ENCODE data around the gene DMTF1. TPM values are rescaled to one million over a fixed set of nuclear protein-coding genes. Genes with fewer than 3 reads are reported as not detected.
A peak's percentile ranks its signal among the peaks of the same experiment; 100 is the strongest.

Gene DMTF1, protein sequence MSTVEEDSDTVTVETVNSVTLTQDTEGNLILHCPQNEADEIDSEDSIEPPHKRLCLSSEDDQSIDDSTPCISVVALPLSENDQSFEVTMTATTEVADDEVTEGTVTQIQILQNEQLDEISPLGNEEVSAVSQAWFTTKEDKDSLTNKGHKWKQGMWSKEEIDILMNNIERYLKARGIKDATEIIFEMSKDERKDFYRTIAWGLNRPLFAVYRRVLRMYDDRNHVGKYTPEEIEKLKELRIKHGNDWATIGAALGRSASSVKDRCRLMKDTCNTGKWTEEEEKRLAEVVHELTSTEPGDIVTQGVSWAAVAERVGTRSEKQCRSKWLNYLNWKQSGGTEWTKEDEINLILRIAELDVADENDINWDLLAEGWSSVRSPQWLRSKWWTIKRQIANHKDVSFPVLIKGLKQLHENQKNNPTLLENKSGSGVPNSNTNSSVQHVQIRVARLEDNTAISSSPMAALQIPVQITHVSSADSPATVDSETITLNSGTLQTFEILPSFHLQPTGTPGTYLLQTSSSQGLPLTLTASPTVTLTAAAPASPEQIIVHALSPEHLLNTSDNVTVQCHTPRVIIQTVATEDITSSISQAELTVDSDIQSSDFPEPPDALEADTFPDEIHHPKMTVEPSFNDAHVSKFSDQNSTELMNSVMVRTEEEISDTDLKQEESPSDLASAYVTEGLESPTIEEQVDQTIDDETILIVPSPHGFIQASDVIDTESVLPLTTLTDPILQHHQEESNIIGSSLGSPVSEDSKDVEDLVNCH
- total RNA-seq (100 to 1,000 TPM in 6 of 7 donors, 10 to 100 TPM in 1; 95.5 to 190 (median 128) TPM), polyA plus RNA-seq (10 to 100 TPM; 23.2 to 32.4 (median 31.7) TPM)
- long read RNA-seq, donor 1, transcript DMTF1-229 (1 exons, 2,370 nt) = major isoform, 60 of 67 reads
- long read RNA-seq, donor 1, partial matches to known transcripts = 0 of 67 reads
- long read RNA-seq, donor 1, other reads (novel, unspliced or antisense) = 0 of 67 reads
- long read RNA-seq, donor 2, transcript DMTF1-229 (1 exons, 2,370 nt) = major isoform, 40 of 42 reads
- long read RNA-seq, donor 2, partial matches to known transcripts = 0 of 42 reads
- long read RNA-seq, donor 2, other reads (novel, unspliced or antisense) = 0 of 42 reads

DNA sequence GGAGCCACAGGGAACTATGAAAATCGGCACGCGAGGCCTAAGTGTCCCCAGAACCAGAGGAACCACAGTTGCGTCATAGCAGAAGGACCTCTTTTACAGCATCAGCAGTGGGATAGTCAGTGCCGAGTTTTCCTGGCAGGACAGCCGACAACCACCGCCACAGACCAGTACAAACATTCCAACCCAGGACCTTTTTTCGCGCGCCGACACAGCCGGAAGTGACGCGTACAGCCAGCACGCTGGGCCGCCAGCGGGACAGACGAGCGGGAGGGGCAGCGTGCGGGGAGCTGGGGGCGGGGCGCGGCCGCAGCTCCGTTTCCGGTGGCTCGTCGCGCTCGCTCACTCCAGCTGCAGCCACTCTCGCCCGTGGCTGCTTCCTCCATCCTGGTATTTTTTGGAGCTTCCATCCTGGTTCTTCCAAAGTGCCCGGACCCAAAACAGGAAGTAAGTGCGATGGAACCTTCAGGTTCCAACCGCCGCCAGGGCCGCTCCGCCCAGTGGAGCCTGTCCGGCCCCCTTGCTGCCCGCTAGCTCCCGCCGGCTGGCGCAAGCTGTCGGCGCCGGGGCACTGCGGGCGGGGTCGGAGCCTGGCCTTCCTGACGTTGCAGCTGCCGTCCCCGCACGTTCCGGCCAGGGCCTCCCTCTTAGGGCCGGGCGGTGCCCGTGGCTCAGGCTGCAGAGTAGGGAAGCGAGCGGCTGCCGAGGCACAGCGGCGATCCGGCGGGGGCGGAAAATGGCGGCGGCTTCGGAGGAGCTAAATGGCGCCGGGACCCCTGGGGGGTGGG lies at the start of gene DMTF1:
Gene DMTF1, plus strand, starts transcription at position 342 of the 785 bp plus-strand sequence. CDS start 12,489 bp downstream, outside the sequence.
- Histone ChIP-seq H3K27ac (peak within 1 kb of the TSS; percentile 92 to 99 (median 98)), H3K4me1 (peaks cover 29 to 57% (median 49%) of the 10 kb centered on the region in 6 donors), H3K4me3 (peak within 1 kb of the TSS; percentile 54 to 96 (median 86)), H3K36me3 (no peaks in the 10 kb centered on the region), H3K27me3 (replicated peaks in 1 of 7) (no peaks in the 10 kb centered on the region), H3K9me3 (no peaks in the 10 kb centered on the region)
- peak; percentile 26 to 42 (median 32) for TF ChIP-seq POLR2A (IDR thresholded peaks at IDR 0.05)
- TF ChIP-seq, protein P1, sequence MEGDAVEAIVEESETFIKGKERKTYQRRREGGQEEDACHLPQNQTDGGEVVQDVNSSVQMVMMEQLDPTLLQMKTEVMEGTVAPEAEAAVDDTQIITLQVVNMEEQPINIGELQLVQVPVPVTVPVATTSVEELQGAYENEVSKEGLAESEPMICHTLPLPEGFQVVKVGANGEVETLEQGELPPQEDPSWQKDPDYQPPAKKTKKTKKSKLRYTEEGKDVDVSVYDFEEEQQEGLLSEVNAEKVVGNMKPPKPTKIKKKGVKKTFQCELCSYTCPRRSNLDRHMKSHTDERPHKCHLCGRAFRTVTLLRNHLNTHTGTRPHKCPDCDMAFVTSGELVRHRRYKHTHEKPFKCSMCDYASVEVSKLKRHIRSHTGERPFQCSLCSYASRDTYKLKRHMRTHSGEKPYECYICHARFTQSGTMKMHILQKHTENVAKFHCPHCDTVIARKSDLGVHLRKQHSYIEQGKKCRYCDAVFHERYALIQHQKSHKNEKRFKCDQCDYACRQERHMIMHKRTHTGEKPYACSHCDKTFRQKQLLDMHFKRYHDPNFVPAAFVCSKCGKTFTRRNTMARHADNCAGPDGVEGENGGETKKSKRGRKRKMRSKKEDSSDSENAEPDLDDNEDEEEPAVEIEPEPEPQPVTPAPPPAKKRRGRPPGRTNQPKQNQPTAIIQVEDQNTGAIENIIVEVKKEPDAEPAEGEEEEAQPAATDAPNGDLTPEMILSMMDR (IDR thresholded peaks at IDR 0.05 in 8 of 11, conservative IDR thresholded peaks at IDR 0.05 in 3 of 11) = peak in 3 of 11 experiments; percentile 26 to 30 (median 28)
- peak; percentile 90 to 96 (median 92) for TF ChIP-seq POLR2AphosphoS5 (IDR thresholded peaks at IDR 0.05)
- peak; percentile 98 for DNase-seq
- intact Hi-C loops (cut with DNase I; ENCODE audit: low total_unique reads) = no loop called here
- 0 to 1% (median 0%) methylated on average over 61 to 71 of the region's 71 CpGs for WGBS, 5 donors

DNA sequence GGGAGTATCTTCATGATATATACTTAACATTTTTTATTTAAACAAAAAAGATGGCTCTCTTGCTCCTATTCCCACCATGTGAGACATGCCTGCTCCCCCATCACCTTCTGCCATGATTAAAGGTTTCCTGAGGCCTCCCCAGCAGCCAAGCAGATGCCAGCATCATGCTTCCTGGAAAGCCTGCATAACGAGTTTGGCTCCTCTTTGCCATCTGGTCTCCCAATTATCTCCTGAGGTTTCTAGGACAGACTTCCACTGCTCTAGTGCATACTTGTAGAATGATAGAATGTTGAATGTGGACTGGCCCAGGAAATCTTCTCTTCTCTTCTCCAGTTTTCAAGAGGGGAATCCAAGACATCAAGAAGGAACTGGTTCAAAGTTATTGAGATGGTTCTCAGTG lies 46.9 kb upstream of the DMTF1 start:
- intact Hi-C loops (cut with DNase I; ENCODE audit: low total_unique reads) = no loop called here
- Histone ChIP-seq H3K27ac (no peak overlapping the region), H3K4me1 (no peaks in the 10 kb centered on the region), H3K9me3 (peaks cover 0 to 3% (median 0%) of the 10 kb centered on the region in 8 donors), H3K4me3 (no peak overlapping the region), H3K27me3 (replicated peaks in 1 of 7) (peaks cover 0 to 4% (median 0%) of the 10 kb centered on the region in 7 donors), H3K36me3 (no peaks in the 10 kb centered on the region)
- WGBS, 5 donors = 55 to 81% (median 79%) methylated on average over 1 of the region's 1 CpG
- TF ChIP-seq POLR2A (IDR thresholded peaks at IDR 0.05) (no peak), POLR2AphosphoS5 (IDR thresholded peaks at IDR 0.05) (no peak)
- TF ChIP-seq, protein P1 (IDR thresholded peaks at IDR 0.05 in 8 of 11, conservative IDR thresholded peaks at IDR 0.05 in 3 of 11) = no peak
- no peak for DNase-seq

DNA sequence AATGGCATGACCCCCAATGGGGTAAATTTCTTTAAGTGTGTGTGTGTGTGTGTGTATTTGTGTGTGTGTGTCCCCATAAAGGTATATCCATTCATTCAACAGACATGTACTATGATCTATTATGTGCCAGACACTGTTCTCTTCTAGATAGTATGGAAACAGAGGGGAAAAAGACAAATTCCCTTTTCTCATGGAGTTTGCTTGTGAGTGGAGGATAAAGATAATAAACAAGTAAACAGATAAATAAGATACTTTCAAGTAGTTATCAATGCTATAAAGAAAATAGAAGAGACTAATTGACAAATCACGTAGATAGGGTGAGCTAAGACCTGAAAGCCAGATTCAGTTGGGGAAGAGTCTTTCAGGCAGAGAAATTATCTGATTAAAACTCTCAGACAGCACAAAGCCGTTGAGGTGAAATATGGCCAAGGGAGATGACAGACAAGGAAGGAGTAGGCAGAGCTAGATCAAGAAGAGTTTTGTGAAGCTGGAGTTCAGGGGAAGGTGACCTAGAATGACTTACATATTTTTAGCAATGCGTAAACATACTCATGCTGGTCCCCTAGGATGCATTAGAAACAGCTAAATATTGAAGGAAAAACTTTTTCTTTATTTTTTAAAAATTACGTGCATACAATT lies 45.2 kb upstream of the DMTF1 start:
- WGBS, 5 donors = 65 to 75% (median 72%) methylated on average over 4 of the region's 4 CpGs

More for the DNA sequence above, 45.2 kb upstream of the DMTF1 start:
- no peaks in the 10 kb centered on the region for H3K36me3 ChIP-seq
- DNase-seq = no peak
- no peaks in the 10 kb centered on the region for H3K4me1 ChIP-seq
- H3K27ac ChIP-seq = no peak overlapping the region
- TF ChIP-seq POLR2A (IDR thresholded peaks at IDR 0.05) (no peak), POLR2AphosphoS5 (IDR thresholded peaks at IDR 0.05) (no peak)
- TF ChIP-seq, protein P1 (IDR thresholded peaks at IDR 0.05 in 8 of 11, conservative IDR thresholded peaks at IDR 0.05 in 3 of 11) = no peak
- H3K4me3 ChIP-seq = no peak overlapping the region
- H3K27me3 ChIP-seq (replicated peaks in 1 of 7) = peaks cover 0 to 4% (median 0%) of the 10 kb centered on the region in 7 donors
- peaks cover 0 to 3% (median 0%) of the 10 kb centered on the region in 8 donors for H3K9me3 ChIP-seq
- intact Hi-C loops (cut with DNase I; ENCODE audit: low total_unique reads) = no loop called here
